Mesothelial cell of epicardium (in vitro differentiated cells): ENCODE results near the gene CORT. TPM values are rescaled to one million over a fixed set of nuclear protein-coding genes. Genes with fewer than 3 reads are reported as not detected.

Experiments used
- DNase-seq, 2 experiments: peaks; one replicate each; pipeline ENCODE4 v3.0.0; 2021; ENCODE audit warnings: low spot score in 2 of 2; ENCODE audit not compliant: unreplicated experiment in 2 of 2
- H3K27ac Mint-ChIP-seq: 2 replicates; pipeline ENCODE4 v1.8.0; 2021; ENCODE audit warnings: mixed read lengths
- H3K27me3 Mint-ChIP-seq: 2 replicates; pipeline ENCODE4 v1.8.0; 2021; ENCODE audit warnings: low read depth, mixed read lengths
- H3K36me3 Mint-ChIP-seq: 2 replicates; pipeline ENCODE4 v1.8.0; 2021; ENCODE audit warnings: mixed read lengths
- H3K4me1 Mint-ChIP-seq: 2 replicates; pipeline ENCODE4 v1.8.0; 2021; ENCODE audit warnings: mixed read lengths
- H3K4me3 Mint-ChIP-seq: 2 replicates; pipeline ENCODE4 v1.8.0; 2021; ENCODE audit warnings: mild to moderate bottlenecking, moderate library complexity, mixed read lengths
- H3K9me3 Mint-ChIP-seq: 2 replicates; pipeline ENCODE4 v1.8.0; 2021; ENCODE audit warnings: mixed read lengths
- CTCF ChIP-seq: fragments of 200-600 bp; sonication (generic); IDR thresholded peaks from one replicate; pipeline ENCODE4 v1.5.0; 2021; ENCODE audit warnings: antibody characterized with exemption; ENCODE audit not compliant: unreplicated experiment
- total RNA-seq: library from RNA; stranded (reverse); gene quantifications from 3 replicates; pipeline ENCODE4 v1.2.1, GENCODE V29; 2021

The CORT gene
- total RNA-seq, 1 donor from 2014 or later: 0.83 TPM

- DNase-seq: peak; percentile 69 to 76
- peaks cover 38% of the 10 kb centered on the region for H3K4me1 Mint-ChIP-seq
Measured at GRCh38 chr1:10474613-10475507, 25.0 kb downstream of the CORT start, which contains the start of gene PEX14. TSS of gene PEX14 (plus strand) at chr1:10474950. CDS start at chr1:10474967, 17 bp downstream.

GRCh38 chr1:10475510-10475909, 25.7 kb downstream of the CORT start:
- H3K27me3 Mint-ChIP-seq: no peaks in the 10 kb centered on the region
- peak overlapping the region; percentile 89 for H3K4me3 Mint-ChIP-seq
- no peaks in the 10 kb centered on the region for H3K36me3 Mint-ChIP-seq
- H3K9me3 Mint-ChIP-seq: no peaks in the 10 kb centered on the region
- H3K27ac Mint-ChIP-seq: peak overlapping the region; percentile 93
- H3K4me1 Mint-ChIP-seq: peaks cover 38% of the 10 kb centered on the region
- DNase-seq: no peak
- no peak for TF ChIP-seq CTCF

More at GRCh38 chr1:10474613-10475507, 25.0 kb downstream of the CORT start, which contains the start of gene PEX14:
- Mint-ChIP-seq H3K4me3 (peak within 1 kb of the TSS; percentile 89), H3K9me3 (no peaks in the 10 kb centered on the region), H3K27me3 (no peaks in the 10 kb centered on the region), H3K27ac (peak within 1 kb of the TSS; percentile 96), H3K36me3 (no peaks in the 10 kb centered on the region)
- TF ChIP-seq CTCF: no peak

GRCh38 chr1:10479296-10479695, 29.5 kb downstream of the CORT start:
- Mint-ChIP-seq H3K9me3 (no peaks in the 10 kb centered on the region), H3K4me3 (no peak overlapping the region), H3K4me1 (peaks cover 19% of the 10 kb centered on the region), H3K36me3 (peaks cover 2% of the 10 kb centered on the region), H3K27me3 (no peaks in the 10 kb centered on the region), H3K27ac (no peak overlapping the region)
- DNase-seq: no peak
- no peak for TF ChIP-seq CTCF

- peaks cover 11% of the 10 kb centered on the region for H3K4me1 Mint-ChIP-seq
- no peak for DNase-seq
- TF ChIP-seq CTCF: no peak
- H3K4me3 Mint-ChIP-seq: no peak overlapping the region
- H3K9me3 Mint-ChIP-seq: no peaks in the 10 kb centered on the region
- H3K27me3 Mint-ChIP-seq: no peaks in the 10 kb centered on the region
- peaks cover 10% of the 10 kb centered on the region for H3K36me3 Mint-ChIP-seq
- H3K27ac Mint-ChIP-seq: no peak overlapping the region
Measured at GRCh38 chr1:10480614-10481013, 30.8 kb downstream of the CORT start.

- peaks cover 4% of the 10 kb centered on the region for H3K4me1 Mint-ChIP-seq
- H3K9me3 Mint-ChIP-seq: no peaks in the 10 kb centered on the region
- H3K27me3 Mint-ChIP-seq: no peaks in the 10 kb centered on the region
- no peak overlapping the region for H3K4me3 Mint-ChIP-seq
- no peak overlapping the region for H3K27ac Mint-ChIP-seq
- TF ChIP-seq CTCF: no peak
- H3K36me3 Mint-ChIP-seq: peaks cover 21% of the 10 kb centered on the region
- no peak for DNase-seq
Measured at GRCh38 chr1:10484521-10484920, 34.7 kb downstream of the CORT start.
